ENCODE results near the gene SLC38A5. TPM values are rescaled to one million over a fixed set of nuclear protein-coding genes. Genes with fewer than 3 reads are reported as not detected.

Gene SLC38A5
- total RNA-seq, 1 donor from 2014 or later = 9.0 TPM

GRCh38 chrX:48473704-48473990 is 3.6 kb upstream of the SLC38A5 start:
- no peak for DNase-seq (ENCODE audit: low spot score in 2 of 2, unreplicated experiment in 2 of 2)
- H3K9me3 Mint-ChIP-seq = peaks cover 14% of the 10 kb centered on the region
- no peak overlapping the region for H3K27ac Mint-ChIP-seq
- H3K27me3 Mint-ChIP-seq (ENCODE audit: low read depth) = no peaks in the 10 kb centered on the region
- H3K4me1 Mint-ChIP-seq = peaks cover 36% of the 10 kb centered on the region
- peaks cover 2% of the 10 kb centered on the region for H3K36me3 Mint-ChIP-seq
- no peak for TF ChIP-seq CTCF (IDR thresholded peaks at IDR 0.05; ENCODE audit: unreplicated experiment)
- H3K4me3 Mint-ChIP-seq = no peak overlapping the region

- no peak for TF ChIP-seq CTCF (IDR thresholded peaks at IDR 0.05; ENCODE audit: unreplicated experiment)
- Mint-ChIP-seq H3K4me3 (no peak overlapping the region), H3K9me3 (peaks cover 14% of the 10 kb centered on the region)
These were observed 3.0 kb upstream of the SLC38A5 start for GRCh38 chrX:48472851-48473703.

GRCh38 chrX:48472225-48472624 is 2.2 kb upstream of the SLC38A5 start:
- Mint-ChIP-seq H3K27me3 (ENCODE audit: low read depth) (peaks cover 2% of the 10 kb centered on the region), H3K27ac (no peak overlapping the region), H3K36me3 (no peaks in the 10 kb centered on the region), H3K4me1 (peaks cover 39% of the 10 kb centered on the region), H3K4me3 (no peak overlapping the region), H3K9me3 (peaks cover 10% of the 10 kb centered on the region)
- DNase-seq (ENCODE audit: low spot score in 2 of 2, unreplicated experiment in 2 of 2) = no peak
- no peak for TF ChIP-seq CTCF (IDR thresholded peaks at IDR 0.05; ENCODE audit: unreplicated experiment)

More at GRCh38 chrX:48472851-48473703, 3.0 kb upstream of the SLC38A5 start:
- DNase-seq (ENCODE audit: low spot score in 2 of 2, unreplicated experiment in 2 of 2) = no peak
- H3K4me1 Mint-ChIP-seq = peaks cover 39% of the 10 kb centered on the region
- H3K36me3 Mint-ChIP-seq = no peaks in the 10 kb centered on the region
- H3K27ac Mint-ChIP-seq = no peak overlapping the region
- no peaks in the 10 kb centered on the region for H3K27me3 Mint-ChIP-seq (ENCODE audit: low read depth)

GRCh38 chrX:48471504-48471903 is 1.4 kb upstream of the SLC38A5 start:
- DNase-seq (ENCODE audit: low spot score in 2 of 2, unreplicated experiment in 2 of 2) = no peak
- Mint-ChIP-seq H3K9me3 (peaks cover 4% of the 10 kb centered on the region), H3K36me3 (no peaks in the 10 kb centered on the region), H3K27ac (peak overlapping the region; percentile 77), H3K4me3 (peak overlapping the region; percentile 3), H3K4me1 (peaks cover 32% of the 10 kb centered on the region), H3K27me3 (ENCODE audit: low read depth) (peaks cover 2% of the 10 kb centered on the region)
- no peak for TF ChIP-seq CTCF (IDR thresholded peaks at IDR 0.05; ENCODE audit: unreplicated experiment)

- TF ChIP-seq CTCF (IDR thresholded peaks at IDR 0.05; ENCODE audit: unreplicated experiment) = no peak
- H3K27ac Mint-ChIP-seq = no peak overlapping the region
- no peak overlapping the region for H3K4me3 Mint-ChIP-seq
- peaks cover 2% of the 10 kb centered on the region for H3K27me3 Mint-ChIP-seq (ENCODE audit: low read depth)
- H3K36me3 Mint-ChIP-seq = no peaks in the 10 kb centered on the region
- DNase-seq (ENCODE audit: low spot score in 2 of 2, unreplicated experiment in 2 of 2) = no peak
- peaks cover 30% of the 10 kb centered on the region for H3K4me1 Mint-ChIP-seq
- peaks cover 4% of the 10 kb centered on the region for H3K9me3 Mint-ChIP-seq
These were observed 716 bp upstream of the SLC38A5 start for GRCh38 chrX:48470833-48471118.
